H7 (cell line): ENCODE measurements around the gene STT3B. TPM values are rescaled to one million over a fixed set of nuclear protein-coding genes. Genes with fewer than 3 reads are reported as not detected.
"Not testable (repeated sequence)": the region's sequence is repeated elsewhere in the genome, so short reads cannot be mapped to it uniquely, and the experiment has no call there.

ENCODE experiments used
- DNase-seq: peaks from one replicate; pipeline ENCODE4 v3.0.0; 2012
- H3K27me3 ChIP-seq: 2 replicates; pipeline ENCODE4 v1.6.0; 2011; ENCODE audit warnings: mild to moderate bottlenecking, low read length; ENCODE audit not compliant: control insufficient read depth, insufficient read depth
- H3K36me3 ChIP-seq: replicated peaks from 2 replicates; pipeline ENCODE4 v1.5.1; 2011; ENCODE audit warnings: low read length; ENCODE audit not compliant: control insufficient read depth, insufficient read depth
- H3K4me3 ChIP-seq: 2 replicates; pipeline ENCODE4 v1.5.1; 2011; ENCODE audit warnings: low read depth, mild to moderate bottlenecking, control low read depth, low read length, moderate library complexity; ENCODE audit not compliant: insufficient read depth
- total RNA-seq: library from RNA; depleted of rRNA; stranded (reverse); fragments of >200 nt; shearing (Covaris generic); gene quantifications from 2 replicates; pipeline ENCODE4 v1.2.3, GENCODE V29; 2014

Gene STT3B
- total RNA-seq, 1 experiment from 2014 or later, result 134 TPM

- Histone ChIP-seq H3K27me3 (no peaks in the 10 kb centered on the region), H3K4me3 (no peak overlapping the region), H3K36me3 (no peaks in the 10 kb centered on the region; the same call in 1 of the 2 replicates)
- no peak for DNase-seq
Measured at GRCh38 chr3:31576521-31576920, 43.8 kb downstream of the STT3B start.

GRCh38 chr3:31577232-31577631 is 44.5 kb downstream of the STT3B start:
- DNase-seq, result no peak
- Histone ChIP-seq H3K36me3 (no peaks in the 10 kb centered on the region; the same call in 1 of the 2 replicates), H3K4me3 (no peak overlapping the region), H3K27me3 (no peaks in the 10 kb centered on the region)

- Histone ChIP-seq H3K36me3 (no peaks in the 10 kb centered on the region; the same call in 1 of the 2 replicates), H3K27me3 (no peaks in the 10 kb centered on the region), H3K4me3 (no peak overlapping the region)
- no peak for DNase-seq
Measured at GRCh38 chr3:31579828-31580227, 47.1 kb downstream of the STT3B start.

- H3K4me3 ChIP-seq, result no peak overlapping the region
- no peaks in the 10 kb centered on the region; the same call in 1 of the 2 replicates for H3K36me3 ChIP-seq
- DNase-seq, result no peak
- H3K27me3 ChIP-seq, result no peaks in the 10 kb centered on the region
Measured at GRCh38 chr3:31580645-31581044, 47.9 kb downstream of the STT3B start.

GRCh38 chr3:31581660-31582059 is 48.9 kb downstream of the STT3B start:
- no peak overlapping the region for H3K4me3 ChIP-seq
- DNase-seq, result no peak
- H3K27me3 ChIP-seq, result no peaks in the 10 kb centered on the region
- no peaks in the 10 kb centered on the region; the same call in 1 of the 2 replicates for H3K36me3 ChIP-seq

GRCh38 chr3:31589228-31589627 is 56.5 kb downstream of the STT3B start:
- no peaks in the 10 kb centered on the region for H3K27me3 ChIP-seq
- no peak overlapping the region for H3K4me3 ChIP-seq
- H3K36me3 ChIP-seq, result no peaks in the 10 kb centered on the region
- no peak for DNase-seq

GRCh38 chr3:31590650-31591049 is 57.9 kb downstream of the STT3B start:
- no peak for DNase-seq
- peaks cover 1% of the 10 kb centered on the region; the same call in 1 of the 2 replicates for H3K36me3 ChIP-seq
- H3K27me3 ChIP-seq, result no peaks in the 10 kb centered on the region
- no peak overlapping the region for H3K4me3 ChIP-seq

GRCh38 chr3:31592764-31593163 is 60.0 kb downstream of the STT3B start:
- no peak for DNase-seq
- peaks cover 1% of the 10 kb centered on the region; the same call in 1 of the 2 replicates for H3K36me3 ChIP-seq

GRCh38 chr3:31596176-31596575 is 63.5 kb downstream of the STT3B start:
- no peaks in the 10 kb centered on the region for H3K27me3 ChIP-seq
- DNase-seq, result no peak
- peaks cover 1% of the 10 kb centered on the region for H3K36me3 ChIP-seq
- no peak overlapping the region for H3K4me3 ChIP-seq

More at GRCh38 chr3:31592764-31593163, 60.0 kb downstream of the STT3B start:
- no peak overlapping the region for H3K4me3 ChIP-seq
- H3K27me3 ChIP-seq, result no peaks in the 10 kb centered on the region

- no peak overlapping the region for H3K4me3 ChIP-seq
- H3K27me3 ChIP-seq, result no peaks in the 10 kb centered on the region
- H3K36me3 ChIP-seq, result no peaks in the 10 kb centered on the region; the same call in 1 of the 2 replicates
- no peak for DNase-seq
Measured at GRCh38 chr3:31600431-31600830, 67.7 kb downstream of the STT3B start.

GRCh38 chr3:31605333-31605732 is 72.6 kb downstream of the STT3B start:
- H3K36me3 ChIP-seq, DNase-seq, H3K27me3 ChIP-seq, H3K4me3 ChIP-seq: not testable (repeated sequence)

GRCh38 chr3:31606453-31606852 is 73.7 kb downstream of the STT3B start:
- H3K36me3 ChIP-seq, result no peaks in the 10 kb centered on the region; the same call in 1 of the 2 replicates
- no peak overlapping the region for H3K4me3 ChIP-seq
- no peaks in the 10 kb centered on the region for H3K27me3 ChIP-seq
- DNase-seq, result no peak

- Histone ChIP-seq H3K27me3 (no peaks in the 10 kb centered on the region), H3K36me3 (no peaks in the 10 kb centered on the region; the same call in 1 of the 2 replicates), H3K4me3 (no peak overlapping the region)
- no peak for DNase-seq
Measured at GRCh38 chr3:31610700-31611275, 78.1 kb downstream of the STT3B start.

GRCh38 chr3:31613177-31613576 is 80.5 kb downstream of the STT3B start:
- no peaks in the 10 kb centered on the region for H3K27me3 ChIP-seq
- H3K36me3 ChIP-seq, result no peaks in the 10 kb centered on the region
- no peak overlapping the region for H3K4me3 ChIP-seq
- DNase-seq, result no peak

GRCh38 chr3:31613654-31614053 is 80.9 kb downstream of the STT3B start:
- DNase-seq, result no peak
- no peaks in the 10 kb centered on the region for H3K27me3 ChIP-seq
- H3K4me3 ChIP-seq, result no peak overlapping the region
- H3K36me3 ChIP-seq, result no peaks in the 10 kb centered on the region
